ENCODE measurements around the gene SPON2.

DNA sequence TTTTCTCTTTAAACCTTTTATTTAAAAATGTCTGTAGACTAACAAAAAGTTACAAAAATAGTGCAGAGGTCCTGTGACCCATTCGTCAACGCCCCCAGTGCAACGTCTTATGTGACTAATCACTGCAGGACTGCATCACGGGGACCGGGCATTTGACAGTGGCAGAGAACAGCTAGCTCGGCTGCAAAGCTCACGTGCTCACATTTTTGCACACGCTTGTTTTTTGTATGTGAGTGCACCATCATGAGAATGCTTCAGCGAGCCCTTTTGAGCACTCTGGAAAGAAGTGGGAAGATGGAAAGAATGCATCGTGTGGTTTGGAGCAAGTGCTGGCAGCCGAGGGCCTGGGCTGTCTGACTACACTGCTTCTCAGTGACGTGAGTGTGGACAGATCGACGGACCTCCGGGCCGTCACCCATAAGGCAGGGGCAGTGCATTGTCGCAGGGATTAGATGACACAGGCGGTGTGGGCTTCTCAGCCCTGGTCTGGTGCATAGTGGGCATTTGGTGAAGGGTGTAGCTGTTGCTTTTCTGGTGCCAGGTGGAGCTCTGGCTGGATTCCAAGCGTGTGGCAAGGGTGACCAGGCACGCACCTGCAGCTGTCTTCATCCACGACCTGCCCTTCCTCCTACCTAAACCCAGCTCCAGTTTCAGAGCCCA lies 17.7 kb downstream of the SPON2 start:
- TF ChIP-seq CTCF (IDR thresholded peaks at IDR 0.05) (no peak), POLR2AphosphoS5 (IDR thresholded peaks at IDR 0.05) (no peak)
